GM18951 (cell line): Measurements from ENCODE around the gene RALBP1.

ENCODE experiments used
- POLR2A ChIP-seq: IDR thresholded peaks from 4 replicates; pipeline ENCODE4 v1.6.1; 2011; ENCODE audit warnings: mild to moderate bottlenecking; ENCODE audit not compliant: insufficient read length, insufficient read depth; ENCODE audit errors: extremely low read depth
- in situ Hi-C: fragments of 300-500 bp; cut with MboI; formaldehyde crosslinking; loops from one replicate; pipeline ENCODE4 v1.12.0; 2022; ENCODE audit warnings: low sequenced_read_pairs, mixed read lengths, inconsistent platforms; ENCODE audit not compliant: unreplicated experiment

Gene RALBP1

GRCh38 chr18:9561759-9562158 is 86.4 kb downstream of the RALBP1 start:
- TF ChIP-seq POLR2A = no peak
- in situ Hi-C loops = no loop called here

- in situ Hi-C loops = no loop called here
- no peak for TF ChIP-seq POLR2A
These were observed 87.3 kb downstream of the RALBP1 start for GRCh38 chr18:9562584-9562983.

- in situ Hi-C loops = no loop called here
- TF ChIP-seq POLR2A = no peak
These were observed 88.0 kb downstream of the RALBP1 start for GRCh38 chr18:9563331-9563730.

GRCh38 chr18:9565407-9565806 is 90.1 kb downstream of the RALBP1 start:
- no peak for TF ChIP-seq POLR2A
- in situ Hi-C loops = no loop called here

- no peak for TF ChIP-seq POLR2A
- in situ Hi-C loops = no loop called here
These were observed 92.9 kb downstream of the RALBP1 start for GRCh38 chr18:9568186-9568585.

- in situ Hi-C loops = no loop called here
These were observed 93.9 kb downstream of the RALBP1 start for GRCh38 chr18:9569178-9569577.

GRCh38 chr18:9570255-9570654 is 94.9 kb downstream of the RALBP1 start:
- in situ Hi-C loops = no loop called here
- TF ChIP-seq POLR2A = no peak

More at GRCh38 chr18:9569178-9569577, 93.9 kb downstream of the RALBP1 start:
- TF ChIP-seq POLR2A = no peak

DNA sequence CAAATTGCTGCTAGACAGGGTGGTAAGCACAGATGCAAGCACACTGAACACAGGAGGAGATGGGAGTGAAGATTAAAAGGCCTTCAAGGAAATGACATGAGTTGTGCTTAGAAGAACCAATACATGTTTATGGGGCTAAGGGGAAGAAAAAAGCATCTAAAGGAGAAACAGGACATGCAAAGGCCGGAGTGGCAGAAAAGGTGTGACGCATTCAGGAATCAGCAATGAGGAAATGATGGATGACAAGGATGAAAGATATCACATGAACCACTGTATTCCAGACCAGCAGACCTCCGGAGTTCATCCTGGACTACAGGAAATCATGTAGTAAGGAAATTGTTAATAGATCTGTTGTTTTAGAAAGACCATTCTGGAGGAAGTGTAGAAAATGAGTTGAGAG is 96.2 kb downstream of the RALBP1 start:
- TF ChIP-seq POLR2A = no peak
- in situ Hi-C loops = no loop called here

DNA sequence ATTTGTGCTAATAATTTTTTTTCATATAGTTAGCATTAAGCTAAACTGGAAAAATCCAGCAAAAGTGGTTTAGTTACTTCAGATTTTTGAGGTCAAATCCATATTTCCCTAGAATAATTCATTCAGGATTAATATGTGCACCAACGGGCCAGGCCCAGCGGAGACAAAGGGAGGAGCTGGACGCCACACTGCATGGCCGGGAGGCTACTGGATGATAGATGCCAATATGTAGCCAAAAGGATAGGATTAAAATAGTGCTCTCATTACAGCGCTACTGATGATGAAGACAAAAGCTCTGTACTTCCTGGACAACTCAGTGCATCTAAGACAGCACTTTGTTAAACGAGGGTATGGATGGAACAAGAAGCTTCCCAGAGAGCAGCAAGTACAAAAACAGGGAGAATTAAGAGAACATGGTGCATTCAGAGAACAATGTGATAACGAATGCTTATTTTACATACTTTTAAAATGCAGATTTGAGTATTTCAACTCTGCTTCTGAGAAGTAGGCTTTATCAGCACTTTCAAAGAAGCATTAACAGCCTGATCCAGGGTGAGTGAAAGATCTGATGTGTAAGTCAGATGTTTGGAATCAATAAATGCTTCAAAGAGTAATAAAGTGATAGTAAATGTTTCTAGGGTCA is 99.3 kb downstream of the RALBP1 start:
- no peak for TF ChIP-seq POLR2A
- in situ Hi-C loops = no loop called here

- in situ Hi-C loops = no loop called here
- no peak for TF ChIP-seq POLR2A
These were observed 100.2 kb downstream of the RALBP1 start for GRCh38 chr18:9575558-9575957.

GRCh38 chr18:9577361-9577760 is 102.0 kb downstream of the RALBP1 start:
- no peak for TF ChIP-seq POLR2A
- in situ Hi-C loops = no loop called here

GRCh38 chr18:9578306-9578705 is 103.0 kb downstream of the RALBP1 start:
- in situ Hi-C loops = no loop called here
- TF ChIP-seq POLR2A = no peak

GRCh38 chr18:9581667-9582066 is 106.4 kb downstream of the RALBP1 start:
- in situ Hi-C loops = no loop called here
- TF ChIP-seq POLR2A = no peak

DNA sequence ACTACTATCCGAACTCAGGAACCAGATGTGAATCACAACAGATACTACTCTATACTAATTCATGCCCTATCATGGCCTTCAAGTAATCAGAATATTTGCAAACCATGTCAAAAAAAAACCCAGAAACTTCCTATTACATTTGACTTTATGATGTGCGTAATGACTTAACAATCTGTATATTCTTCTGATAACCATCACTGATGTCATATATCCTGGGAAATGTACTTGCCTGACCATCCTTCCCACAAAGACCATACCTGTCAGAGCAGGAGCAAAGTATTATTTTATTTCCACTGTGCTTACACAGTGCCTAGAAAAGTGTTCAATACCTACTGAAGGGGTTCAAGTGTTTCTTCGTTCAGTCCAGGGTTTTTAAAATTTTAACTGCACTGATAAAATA is 111.5 kb downstream of the RALBP1 start:
- in situ Hi-C loops = no loop called here
- no peak for TF ChIP-seq POLR2A
